Ascending aorta (tissue), 2 donors: ENCODE measurements around the gene UBE2H. TPM values are rescaled to one million over a fixed set of nuclear protein-coding genes. Genes with fewer than 3 reads are reported as not detected.

Experiments
- DNase-seq, 2 donors: peaks; one replicate each; pipeline ENCODE4 v3.0.0-alpha.2; 2019; ENCODE audit warnings: low spot score in 2 of 2
- H3K27ac ChIP-seq, 2 donors: fragments of 200-600 bp; sonication (generic); one replicate each; pipeline ENCODE4 v1.5.1; 2016 to 2017; ENCODE audit warnings: mild to moderate bottlenecking in 1 of 2
- H3K27me3 ChIP-seq: fragments of 200-600 bp; sonication (generic); one replicate; pipeline ENCODE4 v1.5.1; 2017
- H3K36me3 ChIP-seq, 2 donors: fragments of 200-600 bp; sonication (generic); one replicate each; pipeline ENCODE4 v1.5.1; 2016
- H3K4me1 ChIP-seq, 2 donors: fragments of 200-600 bp; sonication (generic); one replicate each; pipeline ENCODE4 v1.5.1; 2016 to 2017; ENCODE audit warnings: mild to moderate bottlenecking in 1 of 2
- H3K4me3 ChIP-seq, 2 donors: fragments of 200-600 bp; sonication (generic); one replicate each; pipeline ENCODE4 v1.5.1; 2016 to 2017; ENCODE audit warnings: mild to moderate bottlenecking in 1 of 2
- H3K9me3 ChIP-seq, 2 donors: fragments of 200-600 bp; sonication (generic); one replicate each; pipeline ENCODE4 v1.5.1; 2016
- intact Hi-C: fragments of 100-400 bp; cut with DNase I; formaldehyde crosslinking; loops from one replicate; pipeline ENCODE4 v1.15.1; 2023
- total RNA-seq: library from RNA; depleted of rRNA; stranded (reverse); fragments of >200 nt; gene quantifications from one replicate; pipeline ENCODE4 v1.1.0, GENCODE V29; 2016
- TF ChIP-seq, protein P1 (sequence below), 3 experiments: fragments of 200-600 bp in 2 of 3; fragments of 450-650 bp in 1 of 3; sonication (generic) in 2 of 3; IDR thresholded peaks; one replicate each; pipeline ENCODE4 v1.5.1; 2016 to 2019; ENCODE audit warnings: antibody characterized with exemption in 3 of 3, mild to moderate bottlenecking in 1 of 3, moderate library complexity in 1 of 3

UBE2H gene
- total RNA-seq, 1 donor from 2014 or later: 83.9 TPM

GRCh38 chr7:129889133-129889844 is 63.5 kb downstream of the UBE2H start:
- Histone ChIP-seq H3K27me3 (no peaks in the 10 kb centered on the region), H3K36me3 (no peaks in the 10 kb centered on the region), H3K27ac (peak overlapping the region; percentile 20 to 46), H3K9me3 (no peaks in the 10 kb centered on the region), H3K4me1 (peaks cover 5 to 45% of the 10 kb centered on the region in 2 donors), H3K4me3 (no peak overlapping the region)
- TF ChIP-seq, protein P1, sequence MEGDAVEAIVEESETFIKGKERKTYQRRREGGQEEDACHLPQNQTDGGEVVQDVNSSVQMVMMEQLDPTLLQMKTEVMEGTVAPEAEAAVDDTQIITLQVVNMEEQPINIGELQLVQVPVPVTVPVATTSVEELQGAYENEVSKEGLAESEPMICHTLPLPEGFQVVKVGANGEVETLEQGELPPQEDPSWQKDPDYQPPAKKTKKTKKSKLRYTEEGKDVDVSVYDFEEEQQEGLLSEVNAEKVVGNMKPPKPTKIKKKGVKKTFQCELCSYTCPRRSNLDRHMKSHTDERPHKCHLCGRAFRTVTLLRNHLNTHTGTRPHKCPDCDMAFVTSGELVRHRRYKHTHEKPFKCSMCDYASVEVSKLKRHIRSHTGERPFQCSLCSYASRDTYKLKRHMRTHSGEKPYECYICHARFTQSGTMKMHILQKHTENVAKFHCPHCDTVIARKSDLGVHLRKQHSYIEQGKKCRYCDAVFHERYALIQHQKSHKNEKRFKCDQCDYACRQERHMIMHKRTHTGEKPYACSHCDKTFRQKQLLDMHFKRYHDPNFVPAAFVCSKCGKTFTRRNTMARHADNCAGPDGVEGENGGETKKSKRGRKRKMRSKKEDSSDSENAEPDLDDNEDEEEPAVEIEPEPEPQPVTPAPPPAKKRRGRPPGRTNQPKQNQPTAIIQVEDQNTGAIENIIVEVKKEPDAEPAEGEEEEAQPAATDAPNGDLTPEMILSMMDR (IDR thresholded peaks at IDR 0.05): no peak
- intact Hi-C loops: no loop called here
- no peak for DNase-seq

- Histone ChIP-seq H3K9me3 (no peaks in the 10 kb centered on the region), H3K27ac (peak overlapping the region in 1 of 2 donors; percentile 27), H3K27me3 (no peaks in the 10 kb centered on the region), H3K4me3 (no peak overlapping the region), H3K4me1 (peaks cover 5 to 42% of the 10 kb centered on the region in 2 donors), H3K36me3 (no peaks in the 10 kb centered on the region)
- no peak for DNase-seq
- intact Hi-C loops: no loop called here
- TF ChIP-seq, protein P1 (IDR thresholded peaks at IDR 0.05): no peak
Observed at GRCh38 chr7:129887865-129888264, 64.9 kb downstream of the UBE2H start.

DNA sequence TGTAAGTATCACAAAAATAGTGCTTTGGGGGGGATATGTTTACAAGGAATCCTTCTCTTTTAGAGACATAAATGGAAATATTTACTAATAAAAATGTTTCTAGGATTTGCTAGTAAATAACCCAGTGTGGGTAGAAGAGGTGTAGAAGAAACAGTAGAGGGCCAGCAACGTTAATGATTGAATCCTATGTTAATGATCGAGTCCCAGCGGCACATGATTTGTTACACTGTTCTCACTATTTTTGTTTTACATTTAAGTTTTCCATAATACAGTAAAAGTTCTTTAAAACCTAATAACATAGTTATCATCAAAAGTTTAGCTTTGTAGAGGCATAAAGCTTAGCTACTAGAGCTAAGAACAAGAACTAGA is 66.0 kb downstream of the UBE2H start:
- Histone ChIP-seq H3K27me3 (no peaks in the 10 kb centered on the region), H3K36me3 (no peaks in the 10 kb centered on the region), H3K4me3 (no peak overlapping the region), H3K9me3 (no peaks in the 10 kb centered on the region), H3K27ac (peak overlapping the region in 1 of 2 donors; percentile 28), H3K4me1 (peaks cover 5 to 52% of the 10 kb centered on the region in 2 donors)
- TF ChIP-seq, protein P1 (IDR thresholded peaks at IDR 0.05): no peak
- DNase-seq: no peak
- intact Hi-C loops: no loop called here

DNA sequence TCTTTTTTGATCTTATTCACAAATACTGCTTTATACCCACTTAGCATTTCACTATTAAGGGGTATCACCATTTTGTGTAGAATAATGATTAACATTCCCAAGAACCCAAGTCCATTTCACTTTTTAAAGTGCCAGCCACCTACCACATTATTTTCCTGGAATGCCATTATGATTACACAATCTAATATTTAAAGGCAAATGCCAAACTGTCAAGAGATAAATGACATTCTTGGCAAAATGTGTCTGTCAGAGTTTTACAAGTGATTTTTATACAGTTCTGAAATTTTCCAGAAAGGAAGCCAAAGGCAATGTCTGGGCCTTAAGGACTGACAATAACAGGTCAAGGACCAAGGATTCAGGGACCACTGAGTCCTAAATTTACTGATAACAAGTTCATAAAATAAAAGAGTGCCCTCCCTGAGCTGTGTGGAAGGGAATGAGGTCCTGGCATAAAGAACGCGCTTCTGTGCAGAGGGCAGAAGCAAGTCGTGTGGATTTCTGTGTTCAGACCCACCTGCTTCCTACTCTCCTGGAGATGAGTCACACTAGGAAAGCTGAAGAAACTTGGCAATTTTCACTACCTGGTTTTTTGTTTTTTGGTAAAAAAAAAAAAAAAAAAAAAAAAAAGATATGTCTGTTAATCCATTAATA is 66.5 kb downstream of the UBE2H start:
- DNase-seq: no peak
- no peak overlapping the region for H3K4me3 ChIP-seq
- TF ChIP-seq, protein P1 (IDR thresholded peaks at IDR 0.05): no peak
- no peaks in the 10 kb centered on the region for H3K27me3 ChIP-seq
- peak overlapping the region; percentile 28 to 43 for H3K27ac ChIP-seq
- H3K4me1 ChIP-seq: peaks cover 5 to 54% of the 10 kb centered on the region in 2 donors
- H3K36me3 ChIP-seq: no peaks in the 10 kb centered on the region
- intact Hi-C loops: no loop called here
- no peaks in the 10 kb centered on the region for H3K9me3 ChIP-seq

GRCh38 chr7:129884495-129884894 is 68.3 kb downstream of the UBE2H start:
- no peak for DNase-seq
- Histone ChIP-seq H3K36me3 (no peaks in the 10 kb centered on the region), H3K4me3 (no peak overlapping the region), H3K27ac (peak overlapping the region; percentile 25 to 27), H3K27me3 (no peaks in the 10 kb centered on the region), H3K9me3 (no peaks in the 10 kb centered on the region), H3K4me1 (peaks cover 5 to 51% of the 10 kb centered on the region in 2 donors)
- TF ChIP-seq, protein P1 (IDR thresholded peaks at IDR 0.05): no peak
- intact Hi-C loops: no loop called here
